ENCODE results near the gene DDX39B.
"Not testable (repeated sequence)": the region's sequence is repeated elsewhere in the genome, so short reads cannot be mapped to it uniquely, and the experiment has no call there.

Gene DDX39B

DNA sequence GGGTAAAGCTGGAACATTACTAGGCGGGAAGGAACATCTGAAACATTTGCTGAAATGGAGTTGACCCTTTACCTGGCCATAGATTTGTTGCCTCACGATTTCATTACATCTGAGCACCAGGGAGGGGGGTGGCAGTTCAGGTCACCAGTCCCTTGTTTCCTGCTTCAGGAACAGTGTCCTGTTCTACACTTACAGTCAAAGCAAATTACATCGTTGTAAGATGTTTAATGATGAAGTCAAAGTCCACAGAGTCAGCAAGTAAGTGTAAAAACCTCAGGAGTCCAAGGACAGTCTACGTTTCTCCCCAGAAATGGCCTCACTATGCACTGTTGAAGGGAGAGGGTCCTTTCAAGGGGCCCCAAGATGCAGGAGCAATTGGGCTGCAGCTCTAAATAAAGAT is 52.7 kb downstream of the DDX39B start:
- DNase-seq (ENCODE audit: low read depth) = no peak
- TF ChIP-seq, protein P1, sequence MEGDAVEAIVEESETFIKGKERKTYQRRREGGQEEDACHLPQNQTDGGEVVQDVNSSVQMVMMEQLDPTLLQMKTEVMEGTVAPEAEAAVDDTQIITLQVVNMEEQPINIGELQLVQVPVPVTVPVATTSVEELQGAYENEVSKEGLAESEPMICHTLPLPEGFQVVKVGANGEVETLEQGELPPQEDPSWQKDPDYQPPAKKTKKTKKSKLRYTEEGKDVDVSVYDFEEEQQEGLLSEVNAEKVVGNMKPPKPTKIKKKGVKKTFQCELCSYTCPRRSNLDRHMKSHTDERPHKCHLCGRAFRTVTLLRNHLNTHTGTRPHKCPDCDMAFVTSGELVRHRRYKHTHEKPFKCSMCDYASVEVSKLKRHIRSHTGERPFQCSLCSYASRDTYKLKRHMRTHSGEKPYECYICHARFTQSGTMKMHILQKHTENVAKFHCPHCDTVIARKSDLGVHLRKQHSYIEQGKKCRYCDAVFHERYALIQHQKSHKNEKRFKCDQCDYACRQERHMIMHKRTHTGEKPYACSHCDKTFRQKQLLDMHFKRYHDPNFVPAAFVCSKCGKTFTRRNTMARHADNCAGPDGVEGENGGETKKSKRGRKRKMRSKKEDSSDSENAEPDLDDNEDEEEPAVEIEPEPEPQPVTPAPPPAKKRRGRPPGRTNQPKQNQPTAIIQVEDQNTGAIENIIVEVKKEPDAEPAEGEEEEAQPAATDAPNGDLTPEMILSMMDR (conservative IDR thresholded peaks at IDR 0.05; ENCODE audit: low read depth, low read length) = no peak
- H3K4me3 ChIP-seq (ENCODE audit: low read length) = no peak overlapping the region

DNA sequence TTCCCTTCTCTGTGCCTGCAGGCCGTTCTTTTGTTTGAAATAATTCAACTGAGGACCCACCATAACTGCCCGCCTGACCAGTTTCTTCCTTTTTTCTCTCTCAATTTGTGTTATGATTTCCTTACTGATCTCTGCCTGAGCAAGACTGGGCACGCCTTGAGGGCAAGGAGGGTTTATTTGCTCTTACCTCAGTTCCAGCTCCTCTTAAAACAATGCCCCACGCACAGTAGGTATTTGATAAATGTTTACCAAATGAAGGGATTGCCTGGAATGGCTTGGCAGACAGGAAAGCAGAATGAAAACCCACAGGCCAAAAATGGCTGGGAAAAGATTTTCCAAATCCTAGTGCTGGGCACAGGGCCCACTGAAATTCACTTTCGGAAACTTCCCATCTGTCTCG is 54.1 kb downstream of the DDX39B start:
- DNase-seq (ENCODE audit: low read depth); H3K4me3 ChIP-seq (ENCODE audit: low read length): not testable (repeated sequence)

DNA sequence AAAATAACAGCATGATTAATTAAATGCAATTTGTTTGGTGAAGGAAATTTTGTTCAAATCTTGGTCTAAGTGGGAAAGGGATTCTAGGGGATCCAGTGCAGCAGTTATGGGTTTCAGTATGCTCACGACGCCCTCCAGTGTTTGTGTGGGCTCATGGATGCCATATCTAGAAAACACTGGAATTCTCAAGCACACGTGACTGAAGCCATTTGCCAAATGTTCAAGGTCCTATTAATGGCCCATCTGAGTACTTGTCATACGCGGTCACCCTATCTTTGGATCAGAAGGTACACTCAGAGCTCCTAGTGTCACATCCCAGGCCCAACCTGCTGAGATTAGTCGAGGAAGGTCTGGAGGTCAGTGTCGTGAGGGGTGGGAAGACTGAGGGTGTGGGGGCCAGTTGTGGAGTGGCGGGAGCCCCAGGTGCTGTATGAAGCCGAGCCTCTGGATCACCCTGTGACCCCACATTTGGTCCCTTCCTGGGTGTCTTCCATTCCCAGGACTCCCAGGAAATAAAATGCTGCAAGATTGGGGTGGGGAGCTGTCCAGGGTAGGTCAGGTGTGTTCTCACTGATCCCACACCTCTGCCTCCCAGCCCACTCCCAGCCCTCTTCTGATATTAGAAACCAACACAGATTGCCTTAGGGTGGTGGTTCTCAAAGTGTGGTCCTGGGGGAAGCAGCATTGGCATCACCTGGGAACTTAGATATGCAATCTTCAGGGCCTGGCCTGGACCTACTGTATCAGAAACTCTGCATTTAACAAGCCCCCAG is 55.6 kb downstream of the DDX39B start:
- not testable (repeated sequence) for DNase-seq (ENCODE audit: low read depth); H3K4me3 ChIP-seq (ENCODE audit: low read length)

DNA sequence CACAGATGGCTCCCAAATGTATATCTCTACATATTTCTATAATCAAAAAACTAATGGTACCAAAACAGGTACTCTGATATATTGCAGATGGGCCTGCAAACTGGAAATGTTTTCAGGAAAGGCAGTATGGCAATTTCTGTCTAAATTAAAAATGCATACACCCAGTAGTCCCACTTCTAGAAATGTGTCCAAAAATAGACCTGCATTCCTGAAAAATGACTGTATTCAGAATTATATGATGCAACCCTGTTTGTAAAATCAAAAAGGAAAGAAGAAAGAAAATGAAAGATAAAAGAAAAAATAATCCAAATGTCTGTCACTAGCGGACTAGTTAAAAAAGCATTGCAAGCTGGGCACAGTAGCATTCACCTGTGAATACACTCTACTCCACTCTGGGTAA is 56.7 kb downstream of the DDX39B start:
- H3K4me3 ChIP-seq (ENCODE audit: low read length) = no peak overlapping the region
- DNase-seq (ENCODE audit: low read depth) = no peak
- TF ChIP-seq, protein P1 (conservative IDR thresholded peaks at IDR 0.05; ENCODE audit: low read depth, low read length) = no peak

DNA sequence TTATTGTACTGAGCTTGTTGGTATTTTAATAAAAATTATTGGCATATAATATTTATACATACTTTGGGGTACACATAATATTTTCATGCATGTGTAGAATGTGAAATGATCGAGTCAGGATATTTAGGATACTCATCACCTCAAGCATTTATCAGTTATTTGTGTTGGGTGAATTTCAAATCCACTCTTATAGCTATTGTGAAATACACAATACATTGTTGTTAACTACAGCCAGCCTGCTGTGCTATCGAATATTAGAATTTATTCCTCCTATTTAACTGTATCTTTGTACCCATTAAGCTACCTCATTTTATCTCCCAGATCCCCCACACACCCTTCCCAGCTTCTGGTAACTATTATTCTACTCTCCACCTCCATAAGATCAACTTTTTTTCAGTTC is 58.4 kb downstream of the DDX39B start:
- DNase-seq (ENCODE audit: low read depth) = no peak
- TF ChIP-seq, protein P1 (conservative IDR thresholded peaks at IDR 0.05; ENCODE audit: low read depth, low read length) = no peak

DNA sequence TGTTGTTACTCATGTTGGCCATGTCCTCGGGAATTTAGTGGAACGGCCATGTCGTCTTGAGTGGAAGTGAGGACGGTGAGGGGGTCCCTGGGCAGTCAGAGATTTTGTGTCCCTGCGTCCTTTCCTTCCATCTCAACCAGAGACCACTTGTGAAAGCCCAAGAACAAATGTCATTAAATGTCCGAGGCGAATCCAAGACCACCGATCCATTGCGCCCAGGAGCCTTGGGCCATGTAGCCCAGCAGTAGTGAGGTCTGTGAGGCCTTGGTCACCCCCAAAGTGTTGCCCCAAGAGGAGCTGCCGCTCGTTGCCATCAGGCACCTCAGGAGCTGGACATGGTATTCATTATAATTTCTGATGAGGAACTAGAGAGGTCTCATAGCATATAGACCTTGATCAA is 61.2 kb downstream of the DDX39B start:
- no peak for DNase-seq (ENCODE audit: low read depth)
- H3K4me3 ChIP-seq (ENCODE audit: low read length) = no peak overlapping the region
- TF ChIP-seq, protein P1 (conservative IDR thresholded peaks at IDR 0.05; ENCODE audit: low read depth, low read length) = no peak

More for the DNA sequence above, 58.4 kb downstream of the DDX39B start:
- H3K4me3 ChIP-seq (ENCODE audit: low read length) = no peak overlapping the region
